Stimulated activated naive CD8-positive, alpha-beta T cell treated with anti-CD3 and anti-CD28 coated beads, Interleukin-15, amount 100 ng/mL, for 72 hours (primary cell): Measurements from ENCODE around the gene DOK3.

Experiments
- ATAC-seq: fragments of 150-1000 bp; cut with Tn5 transposase; 2 replicates; pipeline ENCODE4 v1.10.0; 2021; ENCODE audit warnings: mild to moderate bottlenecking, moderate library complexity
- DNase-seq, 2 donors: peaks; one replicate each; pipeline ENCODE4 v3.0.0; 2021 to 2022
- H3K27ac Mint-ChIP-seq, 2 donors: one replicate each; pipeline ENCODE4 v1.8.0; 2022; ENCODE audit warnings: mild to moderate bottlenecking in 2 of 2, mixed read lengths in 2 of 2, moderate library complexity in 2 of 2
- H3K27me3 Mint-ChIP-seq: one replicate; pipeline ENCODE4 v1.8.0; 2022; ENCODE audit warnings: mixed read lengths
- H3K4me1 Mint-ChIP-seq: one replicate; pipeline ENCODE4 v1.8.0; 2022; ENCODE audit warnings: mild to moderate bottlenecking, mixed read lengths
- H3K4me3 Mint-ChIP-seq, 2 donors: one replicate each; pipeline ENCODE4 v1.8.0; 2022; ENCODE audit warnings: mild to moderate bottlenecking in 2 of 2, mixed read lengths in 2 of 2, moderate library complexity in 1 of 2
- H3K9me3 Mint-ChIP-seq, 2 donors: one replicate each; pipeline ENCODE4 v1.8.0; 2022; ENCODE audit warnings: mixed read lengths in 2 of 2

Gene DOK3

GRCh38 chr5:177509381-177509951, at the start of gene DOK3:
Gene DOK3, minus strand, starts transcription at chr5:177509826. Its CDS starts 286 bp downstream, at chr5:177509540.
- Mint-ChIP-seq H3K4me3 (peak within 1 kb of the TSS in 1 of 2 donors; percentile 39), H3K27ac (no peak within 1 kb of the TSS), H3K9me3 (no peaks in the 10 kb centered on the region), H3K27me3 (no peaks in the 10 kb centered on the region), H3K4me1 (peaks cover 41% of the 10 kb centered on the region)
- DNase-seq = no peak
- peak; percentile 41 for ATAC-seq

GRCh38 chr5:177557796-177558195, 48.2 kb upstream of the DOK3 start:
- Mint-ChIP-seq H3K4me3 (no peak overlapping the region), H3K4me1 (peaks cover 19% of the 10 kb centered on the region), H3K27me3 (no peaks in the 10 kb centered on the region), H3K9me3 (no peaks in the 10 kb centered on the region), H3K27ac (no peak overlapping the region)
- DNase-seq (no peak), ATAC-seq (no peak)

- H3K4me3 Mint-ChIP-seq = no peak overlapping the region
- H3K27me3 Mint-ChIP-seq = no peaks in the 10 kb centered on the region
- no peaks in the 10 kb centered on the region for H3K9me3 Mint-ChIP-seq
- H3K27ac Mint-ChIP-seq = no peak overlapping the region
- ATAC-seq (no peak), DNase-seq (no peak)
- H3K4me1 Mint-ChIP-seq = peaks cover 25% of the 10 kb centered on the region
These were observed 47.5 kb upstream of the DOK3 start for GRCh38 chr5:177557041-177557647.

GRCh38 chr5:177555665-177556064, 46.0 kb upstream of the DOK3 start:
- H3K27me3 Mint-ChIP-seq = no peaks in the 10 kb centered on the region
- H3K27ac Mint-ChIP-seq = no peak overlapping the region
- DNase-seq (no peak), ATAC-seq (no peak)
- no peaks in the 10 kb centered on the region for H3K9me3 Mint-ChIP-seq
- H3K4me3 Mint-ChIP-seq = peak overlapping the region; percentile 10 to 89
- peaks cover 29% of the 10 kb centered on the region for H3K4me1 Mint-ChIP-seq

- peak overlapping the region in 1 of 2 donors; percentile 95 for H3K27ac Mint-ChIP-seq
- H3K9me3 Mint-ChIP-seq = no peaks in the 10 kb centered on the region
- H3K4me1 Mint-ChIP-seq = peaks cover 29% of the 10 kb centered on the region
- ATAC-seq (no peak), DNase-seq (no peak)
- H3K4me3 Mint-ChIP-seq = peak overlapping the region; percentile 89 to 91
- H3K27me3 Mint-ChIP-seq = no peaks in the 10 kb centered on the region
These were observed 45.6 kb upstream of the DOK3 start for GRCh38 chr5:177555228-177555627.

- Mint-ChIP-seq H3K27me3 (no peaks in the 10 kb centered on the region), H3K4me3 (peak within 1 kb of the TSS; percentile 89 to 91), H3K9me3 (no peaks in the 10 kb centered on the region), H3K4me1 (peaks cover 29% of the 10 kb centered on the region), H3K27ac (peak within 1 kb of the TSS; percentile 94 to 95)
- DNase-seq (peak; percentile 93 to 97), ATAC-seq (peak; percentile 98)
These were observed 45.0 kb upstream of the DOK3 start, which contains the start of gene FAM193B for GRCh38 chr5:177554474-177555111. Gene FAM193B, minus strand, starts transcription at chr5:177554563. Its CDS starts 105 bp downstream, at chr5:177554458.

GRCh38 chr5:177553671-177554429, 44.2 kb upstream of the DOK3 start:
- H3K27ac Mint-ChIP-seq = peak overlapping the region in 1 of 2 donors; percentile 78
- peak; percentile 46 for DNase-seq
- H3K4me3 Mint-ChIP-seq = peak overlapping the region; percentile 86 to 89
- peaks cover 29% of the 10 kb centered on the region for H3K4me1 Mint-ChIP-seq
- ATAC-seq = peak; percentile 65
- H3K27me3 Mint-ChIP-seq = no peaks in the 10 kb centered on the region
- H3K9me3 Mint-ChIP-seq = no peaks in the 10 kb centered on the region

- ATAC-seq (no peak), DNase-seq (no peak)
- no peaks in the 10 kb centered on the region for H3K9me3 Mint-ChIP-seq
- H3K4me3 Mint-ChIP-seq = peak overlapping the region; percentile 86 to 89
- peak overlapping the region in 1 of 2 donors; percentile 79 for H3K27ac Mint-ChIP-seq
- peaks cover 29% of the 10 kb centered on the region for H3K4me1 Mint-ChIP-seq
- no peaks in the 10 kb centered on the region for H3K27me3 Mint-ChIP-seq
These were observed 43.3 kb upstream of the DOK3 start for GRCh38 chr5:177552839-177553455.

GRCh38 chr5:177550122-177550521, 40.5 kb upstream of the DOK3 start:
- Mint-ChIP-seq H3K27ac (no peak overlapping the region), H3K9me3 (no peaks in the 10 kb centered on the region), H3K4me1 (peaks cover 37% of the 10 kb centered on the region)

GRCh38 chr5:177548495-177548894, 38.9 kb upstream of the DOK3 start:
- Mint-ChIP-seq H3K4me3 (no peak overlapping the region), H3K27me3 (no peaks in the 10 kb centered on the region), H3K27ac (no peak overlapping the region), H3K9me3 (no peaks in the 10 kb centered on the region), H3K4me1 (peaks cover 29% of the 10 kb centered on the region)
- DNase-seq (no peak), ATAC-seq (no peak)

More at GRCh38 chr5:177550122-177550521, 40.5 kb upstream of the DOK3 start:
- Mint-ChIP-seq H3K27me3 (no peaks in the 10 kb centered on the region), H3K4me3 (no peak overlapping the region)
- DNase-seq = no peak
- no peak for ATAC-seq

GRCh38 chr5:177547736-177548135, 38.1 kb upstream of the DOK3 start:
- ATAC-seq = no peak
- no peaks in the 10 kb centered on the region for H3K9me3 Mint-ChIP-seq
- peaks cover 21% of the 10 kb centered on the region for H3K4me1 Mint-ChIP-seq
- no peak for DNase-seq
- H3K4me3 Mint-ChIP-seq = no peak overlapping the region
- H3K27ac Mint-ChIP-seq = no peak overlapping the region
- no peaks in the 10 kb centered on the region for H3K27me3 Mint-ChIP-seq

GRCh38 chr5:177546258-177546741, 36.7 kb upstream of the DOK3 start:
- no peak for ATAC-seq
- Mint-ChIP-seq H3K4me3 (no peak overlapping the region), H3K27ac (no peak overlapping the region), H3K4me1 (peaks cover 11% of the 10 kb centered on the region), H3K9me3 (no peaks in the 10 kb centered on the region), H3K27me3 (no peaks in the 10 kb centered on the region)
- DNase-seq = no peak

- Mint-ChIP-seq H3K9me3 (no peaks in the 10 kb centered on the region), H3K27me3 (no peaks in the 10 kb centered on the region), H3K4me1 (peaks cover 11% of the 10 kb centered on the region), H3K27ac (no peak overlapping the region), H3K4me3 (no peak overlapping the region)
- DNase-seq (no peak), ATAC-seq (no peak)
These were observed 36.0 kb upstream of the DOK3 start for GRCh38 chr5:177545487-177546257.

GRCh38 chr5:177542816-177543465, 33.3 kb upstream of the DOK3 start:
- no peak for ATAC-seq

More at GRCh38 chr5:177542816-177543465, 33.3 kb upstream of the DOK3 start:
- no peak for DNase-seq
- Mint-ChIP-seq H3K4me1 (peaks cover 11% of the 10 kb centered on the region), H3K9me3 (no peaks in the 10 kb centered on the region), H3K27me3 (no peaks in the 10 kb centered on the region), H3K4me3 (no peak overlapping the region), H3K27ac (no peak overlapping the region)
